Upper lobe of left lung (tissue), 4 donors: ENCODE results near the gene KCNJ16.

Experiments used
- CTCF ChIP-seq, 6 experiments: fragments of 450-650 bp in 4 of 6; fragments of 200-600 bp in 2 of 6; sonication (generic) in 2 of 6; IDR thresholded peaks; one replicate each; pipeline ENCODE4 v1.5.1; 2016 to 2019; ENCODE audit warnings: antibody characterized with exemption in 6 of 6
- EP300 ChIP-seq, 4 donors: sonication (generic); formaldehyde crosslinking; IDR thresholded peaks; one replicate each; pipeline ENCODE4 v1.5.1; 2017; ENCODE audit warnings: antibody characterized with exemption in 4 of 4, control low read depth in 2 of 4
- POLR2A ChIP-seq, 4 donors: fragments of 450-650 bp; IDR thresholded peaks; one replicate each; pipeline ENCODE4 v1.5.1; 2016 to 2017; ENCODE audit warnings: antibody characterized with exemption in 4 of 4, mild to moderate bottlenecking in 2 of 4
- POLR2AphosphoS5 ChIP-seq, 2 donors: sonication (generic); formaldehyde crosslinking; IDR thresholded peaks; one replicate each; pipeline ENCODE4 v1.5.1; 2017; ENCODE audit warnings: antibody characterized with exemption in 2 of 2

- TF ChIP-seq CTCF (IDR thresholded peaks at IDR 0.05): no peak
- no peak for TF ChIP-seq POLR2A (IDR thresholded peaks at IDR 0.05)
- no peak for TF ChIP-seq EP300 (IDR thresholded peaks at IDR 0.05)
- no peak for TF ChIP-seq POLR2AphosphoS5 (IDR thresholded peaks at IDR 0.05)
Observed at GRCh38 chr17:70128727-70129238, 53.8 kb downstream of the KCNJ16 start.
